T-helper 2 cell treated with Interferon-gamma antibody and Interleukin-4, amounts not matched to agents 5 μg/mL and 100 μg/mL, for 36 hours (primary cell): ENCODE results near the gene TMCO5A.
"Not testable (repeated sequence)": the region's sequence is repeated elsewhere in the genome, so short reads cannot be mapped to it uniquely, and the experiment has no call there.

ENCODE experiments used
- DNase-seq: peaks from one replicate; pipeline ENCODE4 v3.0.0; 2021; ENCODE audit warnings: low spot score
- H3K27ac Mint-ChIP-seq: one replicate; pipeline ENCODE4 v1.8.0; 2021; ENCODE audit warnings: mild to moderate bottlenecking, mixed read lengths
- H3K27me3 Mint-ChIP-seq: one replicate; pipeline ENCODE4 v1.8.0; 2021; ENCODE audit warnings: low read depth, mixed read lengths
- H3K36me3 Mint-ChIP-seq: one replicate; pipeline ENCODE4 v1.8.0; 2021; ENCODE audit warnings: low read depth, mixed read lengths
- H3K4me1 Mint-ChIP-seq: one replicate; pipeline ENCODE4 v1.8.0; 2021; ENCODE audit warnings: low read depth, mixed read lengths
- H3K4me3 Mint-ChIP-seq: one replicate; pipeline ENCODE4 v1.8.0; 2022; ENCODE audit warnings: mild to moderate bottlenecking, moderate library complexity, mixed read lengths
- H3K9me3 Mint-ChIP-seq: one replicate; pipeline ENCODE4 v1.8.0; 2021; ENCODE audit warnings: mixed read lengths

Gene TMCO5A

GRCh38 chr15:37931321-37931720, 3.1 kb upstream of the TMCO5A start:
- no peak for DNase-seq
- Mint-ChIP-seq H3K4me3 (no peak overlapping the region), H3K9me3 (no peaks in the 10 kb centered on the region), H3K27me3 (no peaks in the 10 kb centered on the region), H3K27ac (no peak overlapping the region), H3K4me1 (no peaks in the 10 kb centered on the region), H3K36me3 (no peaks in the 10 kb centered on the region)

GRCh38 chr15:37931868-37932267, 2.6 kb upstream of the TMCO5A start:
- H3K27ac Mint-ChIP-seq = no peak overlapping the region
- DNase-seq = no peak
- no peak overlapping the region for H3K4me3 Mint-ChIP-seq
- no peaks in the 10 kb centered on the region for H3K36me3 Mint-ChIP-seq
- no peaks in the 10 kb centered on the region for H3K4me1 Mint-ChIP-seq
- no peaks in the 10 kb centered on the region for H3K27me3 Mint-ChIP-seq
- H3K9me3 Mint-ChIP-seq = no peaks in the 10 kb centered on the region

DNA sequence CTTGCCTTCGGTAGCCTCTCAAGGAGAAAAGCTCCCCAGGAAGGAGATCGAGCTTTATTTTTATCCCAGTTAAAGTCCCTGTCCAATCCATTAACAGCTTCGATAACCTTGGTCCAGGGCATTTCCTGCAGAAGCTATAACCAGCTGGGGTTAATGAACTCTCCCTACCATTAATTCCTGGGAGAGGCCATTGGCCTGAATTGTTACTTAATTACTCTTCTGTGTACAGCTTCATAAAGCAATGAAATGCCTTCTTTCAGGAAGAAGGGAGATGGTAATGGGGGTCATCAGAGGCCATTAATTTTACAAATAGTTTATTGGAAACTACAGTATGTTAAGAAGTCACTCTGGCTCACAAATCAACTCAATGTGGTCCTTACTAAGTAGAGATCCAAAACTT, 1.9 kb upstream of the TMCO5A start:
- H3K4me1 Mint-ChIP-seq = no peaks in the 10 kb centered on the region
- no peak overlapping the region for H3K27ac Mint-ChIP-seq
- H3K36me3 Mint-ChIP-seq = no peaks in the 10 kb centered on the region
- H3K27me3 Mint-ChIP-seq = no peaks in the 10 kb centered on the region
- H3K9me3 Mint-ChIP-seq = no peaks in the 10 kb centered on the region
- no peak overlapping the region for H3K4me3 Mint-ChIP-seq
- no peak for DNase-seq

DNA sequence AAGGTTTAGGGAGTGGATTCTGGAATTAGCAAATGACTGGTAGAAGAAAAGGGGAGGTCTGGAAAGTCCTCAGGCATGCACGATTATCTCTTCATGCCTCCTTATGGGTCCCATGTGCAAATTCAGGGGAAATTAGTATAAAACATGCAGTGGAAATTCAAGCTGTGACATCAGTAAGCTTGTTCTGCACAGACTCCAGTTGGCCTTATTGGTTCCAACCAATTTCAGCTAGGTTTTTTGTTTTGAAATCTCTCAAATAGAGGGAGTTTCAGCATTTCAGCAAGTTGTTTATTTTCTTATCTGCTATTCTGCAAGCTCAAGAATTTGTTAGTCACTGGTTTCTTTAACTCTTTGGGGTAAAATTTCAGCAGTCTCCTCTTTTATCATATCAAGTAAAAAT, 774 bp upstream of the TMCO5A start:
- no peak overlapping the region for H3K4me3 Mint-ChIP-seq
- H3K4me1 Mint-ChIP-seq = no peaks in the 10 kb centered on the region
- H3K27me3 Mint-ChIP-seq = no peaks in the 10 kb centered on the region
- DNase-seq = no peak
- no peak overlapping the region for H3K27ac Mint-ChIP-seq
- no peaks in the 10 kb centered on the region for H3K36me3 Mint-ChIP-seq
- no peaks in the 10 kb centered on the region for H3K9me3 Mint-ChIP-seq

GRCh38 chr15:37940876-37941275, 6.4 kb downstream of the TMCO5A start:
- no peak for DNase-seq
- Mint-ChIP-seq H3K27ac (no peak overlapping the region), H3K9me3 (no peaks in the 10 kb centered on the region), H3K4me1 (no peaks in the 10 kb centered on the region), H3K36me3 (no peaks in the 10 kb centered on the region), H3K4me3 (no peak overlapping the region), H3K27me3 (no peaks in the 10 kb centered on the region)

GRCh38 chr15:37941779-37942178, 7.3 kb downstream of the TMCO5A start:
- Mint-ChIP-seq H3K4me3 (no peak overlapping the region), H3K27me3 (no peaks in the 10 kb centered on the region), H3K36me3 (no peaks in the 10 kb centered on the region), H3K27ac (no peak overlapping the region), H3K9me3 (no peaks in the 10 kb centered on the region), H3K4me1 (no peaks in the 10 kb centered on the region)
- no peak for DNase-seq

DNA sequence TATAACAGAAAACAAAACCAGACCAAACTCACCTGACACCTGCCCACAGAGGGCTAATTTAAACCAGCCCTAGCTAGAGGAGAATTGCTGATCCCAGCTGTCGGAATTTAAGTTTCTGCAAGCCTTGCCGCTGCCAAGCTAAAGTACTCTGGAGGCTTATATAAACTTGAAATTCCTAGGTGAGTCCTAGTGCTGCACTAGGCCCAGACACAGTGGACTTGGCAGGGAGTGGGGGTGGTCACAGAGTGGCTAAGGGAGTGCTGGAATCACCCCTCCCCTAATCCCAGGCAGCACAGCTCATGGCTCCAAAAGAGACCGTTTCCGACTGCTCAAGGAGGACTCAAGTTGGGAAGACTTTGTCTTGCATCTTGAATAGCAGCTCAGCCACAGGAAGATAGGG, 17.6 kb downstream of the TMCO5A start:
- no peak for DNase-seq
- Mint-ChIP-seq H3K27me3 (no peaks in the 10 kb centered on the region), H3K4me1 (no peaks in the 10 kb centered on the region), H3K36me3 (no peaks in the 10 kb centered on the region), H3K27ac (no peak overlapping the region), H3K4me3 (no peak overlapping the region), H3K9me3 (no peaks in the 10 kb centered on the region)

- H3K36me3 Mint-ChIP-seq, H3K9me3 Mint-ChIP-seq, H3K27ac Mint-ChIP-seq: not testable (repeated sequence)
Measured at GRCh38 chr15:37960742-37961141, 26.3 kb downstream of the TMCO5A start.

DNA sequence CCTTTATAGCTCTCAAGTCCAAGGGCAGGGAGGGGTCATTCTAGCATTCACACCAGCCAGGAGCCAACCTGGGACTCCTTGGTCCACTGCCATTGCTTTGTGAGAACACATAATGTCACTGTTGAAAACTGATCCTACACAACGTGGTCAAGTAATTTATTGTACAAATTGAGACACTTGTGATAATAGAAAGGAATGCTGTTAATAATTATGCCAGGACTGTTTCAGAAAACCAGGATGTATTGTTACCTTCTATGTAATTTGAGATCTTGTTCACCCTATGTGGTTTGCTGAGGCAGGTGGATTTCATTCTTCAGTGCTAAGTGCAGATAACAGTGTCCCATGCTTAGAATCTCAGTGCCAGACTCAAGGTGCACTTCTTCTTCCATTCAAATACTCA, 33.3 kb downstream of the TMCO5A start:
- H3K36me3 Mint-ChIP-seq = no peaks in the 10 kb centered on the region
- no peak for DNase-seq
- no peak overlapping the region for H3K4me3 Mint-ChIP-seq
- no peaks in the 10 kb centered on the region for H3K4me1 Mint-ChIP-seq
- no peaks in the 10 kb centered on the region for H3K9me3 Mint-ChIP-seq
- H3K27me3 Mint-ChIP-seq = no peaks in the 10 kb centered on the region
- no peak overlapping the region for H3K27ac Mint-ChIP-seq

More at GRCh38 chr15:37960742-37961141, 26.3 kb downstream of the TMCO5A start:
- not testable (repeated sequence) for DNase-seq, H3K4me1 Mint-ChIP-seq, H3K4me3 Mint-ChIP-seq, H3K27me3 Mint-ChIP-seq

GRCh38 chr15:37973856-37974255, 39.4 kb downstream of the TMCO5A start:
- no peak for DNase-seq
- Mint-ChIP-seq H3K4me1 (no peaks in the 10 kb centered on the region), H3K9me3 (no peaks in the 10 kb centered on the region), H3K27ac (no peak overlapping the region), H3K27me3 (no peaks in the 10 kb centered on the region), H3K4me3 (no peak overlapping the region), H3K36me3 (no peaks in the 10 kb centered on the region)

DNA sequence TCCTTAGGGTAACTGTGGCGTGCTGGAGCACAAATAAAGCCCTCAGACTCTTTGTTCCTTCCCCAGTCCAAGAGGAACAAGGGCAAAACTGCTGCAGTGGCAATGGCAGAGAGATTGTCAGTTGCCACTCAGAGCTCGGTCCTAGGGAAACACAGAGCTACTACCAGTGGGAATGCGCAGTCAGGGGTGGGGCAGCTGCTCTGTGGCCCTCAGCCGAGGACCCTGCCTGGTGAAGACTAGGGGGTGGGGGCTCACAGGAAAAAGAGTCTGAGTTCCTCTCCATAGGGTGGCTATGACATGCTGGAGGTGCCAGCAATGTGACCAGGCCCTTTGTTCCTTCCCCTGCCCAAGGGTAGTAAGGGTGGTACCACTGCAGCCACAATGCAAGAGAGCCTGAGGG, 43.8 kb downstream of the TMCO5A start:
- H3K36me3 Mint-ChIP-seq = no peaks in the 10 kb centered on the region
- H3K4me3 Mint-ChIP-seq = no peak overlapping the region
- H3K9me3 Mint-ChIP-seq = no peaks in the 10 kb centered on the region
- no peak overlapping the region for H3K27ac Mint-ChIP-seq
- DNase-seq = no peak
- H3K4me1 Mint-ChIP-seq = no peaks in the 10 kb centered on the region
- no peaks in the 10 kb centered on the region for H3K27me3 Mint-ChIP-seq

DNA sequence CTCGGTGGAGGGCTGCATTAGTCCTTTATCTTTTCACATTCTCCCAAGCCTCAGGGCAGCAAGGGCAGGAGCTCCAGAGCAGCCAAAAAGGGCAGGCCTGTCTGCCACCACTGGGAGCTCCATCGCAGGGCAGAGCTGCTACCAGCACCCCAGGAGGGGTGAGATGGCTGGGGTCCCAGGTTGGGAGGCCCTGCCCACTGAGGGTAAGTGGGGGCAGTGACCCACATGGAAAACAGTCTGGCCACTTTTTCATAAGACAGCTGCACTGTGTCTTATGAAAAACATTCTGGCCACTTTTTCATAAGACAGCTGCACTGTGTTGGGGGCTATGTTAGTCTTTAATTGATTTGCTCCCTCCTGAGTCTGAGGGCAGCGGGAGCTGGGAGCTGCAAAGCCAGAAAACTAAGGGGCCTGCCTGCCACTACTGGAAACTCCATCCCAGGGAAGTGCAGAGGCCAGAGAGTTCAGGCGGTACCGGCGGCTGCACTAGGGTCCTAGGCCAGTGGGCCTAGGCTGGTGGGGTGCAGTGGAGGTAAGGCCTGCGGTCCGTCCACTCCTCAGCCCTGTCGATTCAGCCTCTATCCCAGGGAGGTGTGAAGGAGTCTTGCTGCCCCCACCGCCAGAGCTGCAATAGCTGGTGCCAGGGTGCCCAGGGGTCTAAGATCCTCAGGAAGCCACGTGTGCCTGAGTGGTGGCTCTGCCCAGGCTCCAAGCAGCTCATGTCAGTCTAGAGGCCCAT, 45.4 kb downstream of the TMCO5A start:
- Mint-ChIP-seq H3K9me3 (no peaks in the 10 kb centered on the region), H3K4me3 (no peak overlapping the region), H3K4me1 (no peaks in the 10 kb centered on the region), H3K27me3 (no peaks in the 10 kb centered on the region), H3K27ac (no peak overlapping the region), H3K36me3 (no peaks in the 10 kb centered on the region)
- DNase-seq = no peak

GRCh38 chr15:37981201-37981600, 46.8 kb downstream of the TMCO5A start:
- Mint-ChIP-seq H3K4me1 (no peaks in the 10 kb centered on the region), H3K4me3 (no peak overlapping the region), H3K36me3 (no peaks in the 10 kb centered on the region), H3K27me3 (no peaks in the 10 kb centered on the region), H3K27ac (no peak overlapping the region), H3K9me3 (no peaks in the 10 kb centered on the region)
- DNase-seq = no peak

GRCh38 chr15:37981775-37982174, 47.3 kb downstream of the TMCO5A start:
- no peak overlapping the region for H3K4me3 Mint-ChIP-seq
- DNase-seq = no peak
- H3K36me3 Mint-ChIP-seq = no peaks in the 10 kb centered on the region
- no peaks in the 10 kb centered on the region for H3K4me1 Mint-ChIP-seq
- H3K27ac Mint-ChIP-seq = no peak overlapping the region
- H3K9me3 Mint-ChIP-seq = no peaks in the 10 kb centered on the region
- H3K27me3 Mint-ChIP-seq = no peaks in the 10 kb centered on the region

GRCh38 chr15:37984368-37984767, 49.9 kb downstream of the TMCO5A start:
- H3K9me3 Mint-ChIP-seq = no peaks in the 10 kb centered on the region
- H3K27ac Mint-ChIP-seq = no peak overlapping the region
- peaks cover under 1% of the 10 kb centered on the region for H3K27me3 Mint-ChIP-seq
- no peaks in the 10 kb centered on the region for H3K4me1 Mint-ChIP-seq
- no peaks in the 10 kb centered on the region for H3K36me3 Mint-ChIP-seq
- DNase-seq = no peak
- H3K4me3 Mint-ChIP-seq = no peak overlapping the region
